Uterus (tissue), 2 donors: ENCODE measurements around the gene ZNG1F.
"Not testable (repeated sequence)": the region's sequence is repeated elsewhere in the genome, so short reads cannot be mapped to it uniquely, and the experiment has no call there.

Experiments
- CTCF ChIP-seq, 4 experiments: fragments of 200-600 bp in 2 of 4; fragments of 450-650 bp in 2 of 4; sonication (generic) in 2 of 4; IDR thresholded peaks; one replicate each; pipeline ENCODE4 v1.5.1; 2016 to 2019; ENCODE audit warnings: antibody characterized with exemption in 4 of 4, mild to moderate bottlenecking in 2 of 4, moderate library complexity in 1 of 4
- POLR2A ChIP-seq, 2 donors: fragments of 450-650 bp; IDR thresholded peaks; one replicate each; pipeline ENCODE4 v1.6.1; 2016; ENCODE audit warnings: antibody characterized with exemption in 2 of 2, mild to moderate bottlenecking in 1 of 2, moderate library complexity in 1 of 2

- not testable (repeated sequence) for TF ChIP-seq CTCF, POLR2A (IDR thresholded peaks at IDR 0.05)
These were observed 64.6 kb downstream of the ZNG1F start for GRCh38 chr9:41124250-41125108.
